Stimulated activated CD4-positive, alpha-beta T cell treated with anti-CD3 and anti-CD28 coated beads, TNF-alpha, amount 100 ng/mL, for 4 hours (primary cell): ENCODE measurements around the gene LRRC26.
A peak's percentile ranks its signal among the peaks of the same experiment; 100 is the strongest.

Source experiments
- DNase-seq, 3 experiments: peaks; one replicate each; pipeline ENCODE4 v3.0.0-alpha.2; 2020; ENCODE audit warnings: low read depth in 3 of 3

LRRC26 gene

GRCh38 chr9:137199411-137200121 is 29.7 kb upstream of the LRRC26 start:
- no peak for DNase-seq

DNA sequence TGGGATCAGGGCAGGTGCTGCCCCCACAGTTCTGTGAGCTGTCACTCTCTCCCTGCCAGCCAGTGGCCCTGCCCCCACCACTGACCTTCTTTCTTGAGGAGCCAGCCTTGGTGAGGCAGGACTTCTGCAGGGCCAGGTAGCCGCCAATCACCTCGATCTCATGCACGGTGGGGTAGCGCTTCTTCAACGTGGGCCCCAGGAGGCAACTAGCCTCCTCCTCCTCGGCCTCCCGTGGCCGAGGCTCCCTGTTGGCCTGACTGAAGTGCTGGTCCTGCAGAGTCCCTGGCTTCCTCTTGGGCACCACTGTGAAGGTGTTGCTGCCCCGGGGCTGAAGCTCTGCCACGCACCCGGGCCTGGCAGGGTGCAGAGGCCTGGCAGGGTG is 29.0 kb upstream of the LRRC26 start:
- DNase-seq: no peak

DNA sequence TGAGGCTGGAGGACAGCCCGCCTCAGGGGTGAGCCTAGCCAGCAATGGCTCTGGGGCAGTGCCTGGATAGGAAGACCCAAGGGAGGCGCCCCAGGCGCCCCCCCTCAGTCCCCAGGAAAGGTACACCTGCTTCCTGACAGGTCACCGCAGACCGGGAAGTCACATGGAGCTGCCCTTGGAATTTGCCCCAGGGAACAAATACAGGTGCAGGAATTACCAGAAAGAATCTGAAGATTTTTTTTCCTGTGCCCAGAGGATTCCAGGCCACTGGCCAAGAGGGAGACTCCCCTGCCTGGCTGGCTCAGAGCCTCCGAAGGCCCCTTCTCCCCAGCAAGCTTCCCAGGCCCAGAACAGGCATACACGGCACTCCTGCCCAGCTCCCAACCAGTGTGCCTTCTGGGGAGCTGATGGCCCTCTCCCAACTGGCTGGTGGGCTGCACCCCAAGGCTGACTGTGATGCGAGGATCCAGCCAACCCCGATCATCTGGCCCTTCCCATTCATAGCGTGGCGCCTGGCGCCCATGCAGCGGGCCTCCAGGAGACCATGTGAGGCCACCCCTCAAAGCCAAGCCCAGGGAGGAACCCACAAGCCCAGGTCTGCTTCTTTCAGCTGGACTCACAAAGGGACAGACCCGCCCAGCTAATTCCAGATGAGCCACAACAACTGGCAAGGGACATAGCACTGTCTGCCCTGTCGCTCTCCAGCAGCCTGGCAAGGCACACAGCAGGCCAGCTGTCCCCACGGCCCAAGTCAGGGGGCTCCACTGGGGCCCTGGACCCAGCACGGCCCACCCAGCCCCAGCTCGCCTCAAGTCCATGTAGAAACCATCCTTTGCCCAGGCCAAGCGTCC is 28.4 kb upstream of the LRRC26 start:
- no peak for DNase-seq

DNA sequence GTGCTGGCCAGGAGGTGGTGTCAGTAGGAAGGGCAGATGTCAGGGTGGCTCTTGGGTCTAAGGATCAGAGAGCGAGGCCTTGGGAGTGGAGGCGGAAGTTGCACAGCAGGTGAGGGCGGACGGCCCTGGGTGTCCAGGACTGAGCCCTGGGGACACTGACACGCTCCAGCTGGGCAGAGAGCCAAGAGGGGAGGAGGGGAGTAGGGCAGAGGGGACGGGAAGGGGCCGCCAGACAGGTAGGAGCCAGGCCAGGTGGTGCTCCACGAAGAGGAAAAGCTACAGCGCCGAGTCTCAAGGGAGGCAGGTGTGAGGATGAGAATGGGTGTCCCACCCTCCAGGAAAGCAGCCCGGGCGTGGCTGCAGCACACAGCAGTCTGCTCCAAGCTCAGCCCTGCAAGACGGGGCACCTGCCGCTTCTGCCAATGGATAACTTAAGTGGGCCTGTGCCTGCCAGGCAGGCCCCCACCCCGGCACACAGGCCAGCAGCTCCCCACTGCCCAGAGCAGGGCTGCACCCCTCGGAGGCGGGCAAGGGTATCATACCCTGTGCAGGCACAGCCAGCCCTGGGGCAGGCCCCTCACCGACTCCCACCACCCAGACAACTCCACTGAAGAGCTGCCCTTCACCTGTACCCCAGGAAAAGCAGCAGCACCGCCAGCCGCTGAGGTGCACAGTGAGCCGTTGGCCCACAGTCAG is 25.8 kb upstream of the LRRC26 start:
- no peak for DNase-seq

DNA sequence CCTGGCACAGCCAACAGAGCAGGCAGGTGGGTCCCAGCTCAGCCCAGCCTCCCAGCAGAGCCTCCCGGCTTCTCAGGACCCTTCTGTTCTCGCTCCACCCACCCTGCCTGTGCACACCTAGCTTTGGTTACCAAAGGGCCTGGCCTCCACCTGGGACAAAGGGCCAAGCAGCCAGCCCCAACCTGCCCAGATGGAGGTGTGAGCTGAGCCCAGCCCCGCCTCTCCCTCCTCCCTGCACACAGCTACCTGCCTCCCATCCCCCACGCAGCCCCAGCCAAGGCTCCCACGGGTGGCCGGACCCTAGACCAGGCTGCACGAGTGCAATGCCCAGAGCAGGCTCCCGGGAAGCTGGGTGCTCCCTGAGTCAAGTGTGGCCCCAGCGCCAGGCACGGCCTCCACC is 25.1 kb upstream of the LRRC26 start:
- DNase-seq: no peak

DNA sequence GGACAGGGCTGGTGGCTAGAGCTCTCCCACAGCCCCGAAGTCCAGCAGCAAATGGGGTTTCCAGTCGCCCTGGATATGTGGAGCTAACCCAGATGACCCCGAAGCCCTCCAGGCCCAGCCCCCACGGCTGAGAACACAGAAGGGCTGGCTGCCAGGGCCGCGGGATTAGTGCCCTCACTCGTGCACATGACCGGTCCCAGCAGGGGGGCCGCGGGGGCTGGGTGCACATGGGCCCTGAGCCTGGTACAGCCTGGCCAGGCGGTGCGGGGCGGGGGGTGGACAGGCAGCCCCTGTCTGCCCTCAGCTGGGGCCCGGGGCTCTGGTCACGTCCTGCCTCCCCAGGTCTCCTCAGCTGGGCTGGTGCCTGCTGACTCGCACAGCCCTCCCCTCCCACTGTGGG is 24.5 kb upstream of the LRRC26 start:
- DNase-seq: no peak

DNA sequence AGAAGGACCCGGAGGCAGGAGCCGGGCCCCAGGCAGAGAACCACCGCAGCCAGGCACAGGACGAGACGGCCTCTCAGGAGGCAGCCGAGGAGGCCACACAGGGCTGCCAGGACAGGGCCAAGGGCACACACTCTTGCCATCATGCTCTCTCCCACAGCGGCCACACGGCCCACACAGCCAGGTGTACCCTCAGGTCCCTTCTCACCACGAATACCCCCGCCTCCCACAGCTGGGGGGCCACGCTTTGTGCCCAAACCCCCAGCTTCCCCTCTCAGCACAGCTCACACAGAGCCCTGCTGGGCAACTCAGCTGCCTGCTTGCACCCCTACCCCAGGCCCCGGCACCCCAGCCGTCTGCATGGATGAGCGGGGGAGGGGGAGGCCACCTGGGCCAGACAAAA is 23.9 kb upstream of the LRRC26 start:
- no peak for DNase-seq

- DNase-seq: no peak
Observed at GRCh38 chr9:137192859-137193258, 23.0 kb upstream of the LRRC26 start.

DNA sequence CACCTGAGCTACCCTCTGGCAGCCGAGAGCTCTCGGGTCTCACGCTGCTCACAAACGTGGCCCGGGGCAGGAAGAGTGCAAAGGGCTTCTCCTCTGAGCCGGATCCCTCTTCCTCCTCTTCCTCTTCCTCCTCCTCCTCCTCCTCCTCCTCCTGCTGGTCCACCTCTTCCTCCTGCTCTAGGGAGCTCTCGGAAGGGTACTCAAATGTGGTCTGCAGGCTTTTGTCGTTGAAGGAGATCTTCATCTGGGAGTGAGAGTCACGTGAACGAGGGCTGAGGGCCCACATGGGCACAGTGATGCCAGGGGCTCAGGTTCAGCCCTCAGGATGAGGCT is 22.6 kb upstream of the LRRC26 start:
- no peak for DNase-seq

DNA sequence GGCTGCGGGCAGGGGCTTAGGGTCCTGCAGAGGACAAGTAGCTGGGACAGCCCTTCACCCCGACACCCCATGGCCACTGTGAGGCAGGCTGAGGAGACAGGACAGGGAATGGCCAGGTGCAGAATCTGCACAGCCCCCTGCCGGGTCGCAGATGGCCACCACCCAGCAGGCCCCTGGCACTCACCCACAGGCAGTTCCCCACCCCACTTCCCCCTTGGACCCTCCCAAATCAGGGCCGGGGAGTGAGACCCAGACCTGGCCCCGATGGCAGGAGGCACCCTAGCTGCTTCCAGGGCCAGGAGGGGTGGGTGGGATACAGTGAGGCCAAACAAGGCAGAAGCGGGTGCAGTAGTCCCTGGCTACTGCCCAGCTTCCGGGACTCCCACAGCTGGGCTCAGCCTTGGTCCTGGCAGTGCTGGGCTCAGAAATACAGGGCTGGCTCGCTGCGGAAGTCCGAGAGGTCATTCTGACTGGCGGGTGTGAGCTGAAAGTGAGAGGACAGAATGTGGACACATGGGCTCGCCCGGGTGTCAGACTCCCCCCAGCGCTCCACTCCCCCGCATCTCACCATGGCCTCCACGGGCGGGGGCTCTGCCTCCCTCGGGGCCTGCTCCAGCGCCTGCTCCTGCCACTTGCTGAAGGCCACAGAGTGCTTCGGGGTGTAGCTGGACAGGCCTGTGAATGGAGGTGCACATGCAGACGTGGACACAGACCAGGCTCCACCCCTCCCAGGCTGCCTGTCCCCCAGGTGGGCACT is 22.0 kb upstream of the LRRC26 start:
- DNase-seq: no peak

DNA sequence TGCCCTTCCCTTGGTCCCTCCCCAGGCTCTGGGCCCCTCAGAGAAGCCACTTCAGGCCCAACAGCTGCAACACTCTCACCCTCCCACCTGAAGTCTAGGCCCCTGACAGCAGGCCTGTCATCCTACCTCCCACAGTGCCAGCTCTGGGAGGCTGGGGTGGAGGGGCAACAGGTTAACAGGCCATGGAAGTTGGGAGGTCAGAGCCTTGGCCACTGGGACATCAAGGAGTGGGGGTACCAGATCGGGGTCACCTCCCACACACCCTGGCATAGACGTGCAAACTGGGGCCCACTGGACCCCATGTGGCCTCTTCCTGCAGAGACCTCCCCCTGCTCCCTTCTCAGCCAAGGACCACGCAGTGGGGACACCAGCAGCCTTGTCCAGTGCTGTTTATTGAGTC is 21.4 kb upstream of the LRRC26 start:
- no peak for DNase-seq

DNA sequence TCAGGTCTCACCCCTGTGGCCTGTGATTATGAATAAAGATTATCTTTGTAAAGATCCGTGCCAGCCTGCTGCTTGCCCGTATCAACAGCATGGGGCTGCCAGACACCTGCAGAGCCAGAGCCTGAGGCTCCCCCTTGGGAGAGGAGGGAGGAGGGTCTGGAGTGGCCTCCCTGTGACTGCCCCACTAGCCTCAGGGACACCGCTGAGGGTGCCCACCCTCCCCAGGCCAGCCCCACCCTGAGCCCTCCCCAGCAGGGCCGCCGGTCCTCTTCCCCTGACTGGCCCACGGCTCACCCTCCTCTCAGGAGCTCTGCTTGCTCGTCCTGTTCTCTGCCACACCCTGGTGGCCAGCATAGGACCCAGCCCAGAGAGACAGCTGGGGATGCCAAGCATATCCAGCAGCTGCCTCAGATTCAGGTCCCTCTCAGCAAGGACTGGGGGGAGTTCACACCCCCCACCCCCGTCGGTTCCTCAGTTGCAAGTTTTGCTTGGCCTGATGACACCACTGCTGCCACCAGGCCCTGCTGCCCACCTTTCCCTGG is 20.5 kb upstream of the LRRC26 start:
- no peak for DNase-seq

DNA sequence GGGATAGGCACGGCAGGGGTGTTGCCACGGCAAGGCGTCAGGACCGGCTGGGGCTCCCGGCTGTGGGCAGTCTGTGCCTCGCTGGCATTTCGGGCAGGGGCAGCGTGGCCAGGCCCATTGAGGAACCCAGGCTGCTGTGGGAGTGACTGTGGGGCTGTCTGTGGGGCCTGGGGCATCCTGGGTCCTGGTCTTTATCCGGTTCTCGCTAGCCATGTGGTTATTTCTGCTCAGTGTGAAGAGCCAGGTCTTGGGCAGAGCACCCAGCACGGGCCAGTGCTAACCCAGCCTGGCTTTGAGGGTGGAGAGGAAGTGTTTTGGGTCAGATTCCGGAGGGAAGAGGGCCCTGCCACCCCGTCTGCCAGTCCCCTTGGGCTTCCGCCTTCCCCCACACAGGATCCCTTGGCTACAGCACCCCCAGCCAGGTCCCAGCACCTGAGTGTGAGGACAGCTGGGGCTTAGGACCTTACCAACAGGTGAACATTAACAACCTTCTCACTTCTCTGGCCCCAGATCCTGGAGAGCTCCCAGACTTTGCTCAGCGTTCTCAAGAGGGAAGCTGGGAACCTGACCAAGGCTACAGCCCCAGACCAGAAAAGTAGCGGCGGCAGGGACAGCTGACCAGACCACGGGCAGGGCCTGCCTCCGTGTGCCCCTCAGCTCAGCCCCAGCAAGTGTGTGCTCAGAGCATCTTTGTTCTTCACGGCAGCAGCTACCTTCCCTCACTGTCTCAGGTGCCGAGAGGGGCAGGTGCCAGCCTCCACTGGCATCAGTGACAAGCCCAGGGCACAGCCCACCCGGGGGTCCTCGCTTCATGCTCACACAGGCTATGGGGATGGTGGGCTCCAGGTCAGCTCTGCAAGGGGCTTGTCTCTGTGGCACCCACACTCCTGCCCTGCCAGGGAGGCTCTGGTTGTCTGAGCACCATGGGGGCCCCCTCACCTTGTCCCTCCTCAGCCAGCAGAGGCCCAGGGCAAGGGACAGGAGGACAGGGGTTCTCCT is 19.7 kb upstream of the LRRC26 start:
- DNase-seq: no peak

- peak; percentile 84 to 87 (median 86) for DNase-seq
Observed at GRCh38 chr9:137188490-137189296, 18.8 kb upstream of the LRRC26 start, which contains the start of the genes ANAPC2 and SSNA1. ANAPC2 (minus strand) TSS chr9:137188560; CDS start chr9:137188532, 28 bp downstream. SSNA1 (plus strand) TSS chr9:137188676; CDS start chr9:137188727, 51 bp downstream.

GRCh38 chr9:137188086-137188489 is 18.2 kb upstream of the LRRC26 start:
- DNase-seq: no peak

DNA sequence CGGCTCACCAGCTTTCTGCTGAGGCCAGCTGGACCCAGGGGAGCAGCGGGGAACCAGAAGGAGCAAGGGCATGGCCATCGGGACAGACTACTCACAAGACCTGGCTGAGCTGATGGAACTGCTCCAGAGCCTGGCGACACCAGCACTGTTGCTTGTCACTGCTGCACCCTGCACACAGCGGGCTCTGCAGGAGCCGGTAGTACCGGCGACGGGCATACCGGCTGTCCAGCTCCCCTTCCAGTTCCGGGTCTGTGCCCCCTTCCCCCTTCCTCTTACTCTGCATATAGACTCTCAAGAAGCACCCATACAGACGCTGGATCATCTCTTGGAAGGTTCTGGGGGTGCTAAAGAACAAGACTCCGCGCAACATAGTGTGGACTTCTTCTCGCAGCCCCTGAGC is 17.5 kb upstream of the LRRC26 start:
- DNase-seq: no peak

GRCh38 chr9:137186385-137186784 is 16.5 kb upstream of the LRRC26 start:
- no peak for DNase-seq

GRCh38 chr9:137185921-137186320 is 16.1 kb upstream of the LRRC26 start:
- no peak for DNase-seq

GRCh38 chr9:137184881-137185660 is 15.2 kb upstream of the LRRC26 start:
- no peak for DNase-seq
